Activated naive CD4-positive, alpha-beta T cell treated with anti-CD3 and anti-CD28 coated beads for 36 hours (primary cell): ENCODE data around the gene GUCY2D. TPM values are rescaled to one million over a fixed set of nuclear protein-coding genes. Genes with fewer than 3 reads are reported as not detected.
A peak's percentile ranks its signal among the peaks of the same experiment; 100 is the strongest.

Source experiments
- CTCF ChIA-PET: fragments of 350-600 bp; sonication (Branson Sonifier 250); formaldehyde crosslinking; loops from one replicate; lab custom pipeline; 2021; ENCODE audit warnings: antibody characterized with exemption; lab: Charles Lee
- DNase-seq: peaks from one replicate; pipeline ENCODE4 v3.0.0-alpha.2; 2020
- H3K27ac Mint-ChIP-seq: one replicate; pipeline ENCODE4 v1.8.0; 2021; ENCODE audit warnings: mild to moderate bottlenecking, mixed read lengths
- H3K27me3 Mint-ChIP-seq: one replicate; pipeline ENCODE4 v1.8.0; 2021; ENCODE audit warnings: low read depth, mixed read lengths
- H3K36me3 Mint-ChIP-seq: one replicate; pipeline ENCODE4 v1.8.0; 2021; ENCODE audit warnings: low read depth, mixed read lengths
- H3K4me1 Mint-ChIP-seq: one replicate; pipeline ENCODE4 v1.8.0; 2021; ENCODE audit warnings: low read depth, mixed read lengths
- H3K4me3 Mint-ChIP-seq: one replicate; pipeline ENCODE4 v1.8.0; 2021; ENCODE audit warnings: mild to moderate bottlenecking, moderate library complexity, mixed read lengths
- H3K9me3 Mint-ChIP-seq: one replicate; pipeline ENCODE4 v1.8.0; 2021; ENCODE audit warnings: mixed read lengths
- intact Hi-C: fragments of 100-400 bp; cut with micrococcal nuclease; formaldehyde crosslinking; loops from one replicate; pipeline ENCODE4 v1.15.1; 2023
- total RNA-seq, 2 experiments: library from RNA; stranded (reverse); gene quantifications; one replicate each; pipeline ENCODE4 v1.2.3, GENCODE V29; 2021

Gene GUCY2D
- total RNA-seq, 2 experiments from 2014 or later, result not detected

DNA sequence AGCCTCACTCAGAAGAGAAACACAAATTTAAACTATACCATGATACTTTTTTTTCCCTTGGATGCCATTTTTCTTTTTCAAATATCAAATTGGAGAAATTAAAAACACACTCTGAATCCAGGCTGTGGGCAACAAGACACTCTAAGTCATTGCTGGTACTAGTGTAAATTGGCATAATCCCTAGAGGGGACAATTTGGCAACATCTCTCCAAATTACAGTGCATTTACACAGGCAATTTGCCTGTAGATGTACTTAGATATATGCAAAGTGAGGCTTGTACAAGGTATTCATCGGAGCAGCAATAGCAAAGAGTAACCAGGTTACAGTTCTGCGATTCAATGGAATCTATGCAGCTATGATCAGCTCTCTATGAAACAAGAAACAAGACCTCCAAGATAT, 6.7 kb upstream of the GUCY2D start:
- DNase-seq, result no peak
- H3K9me3 Mint-ChIP-seq, result no peaks in the 10 kb centered on the region
- peaks cover 2% of the 10 kb centered on the region for H3K27me3 Mint-ChIP-seq
- no peak overlapping the region for H3K4me3 Mint-ChIP-seq
- intact Hi-C loops, result no loop called here
- H3K27ac Mint-ChIP-seq, result no peak overlapping the region
- H3K4me1 Mint-ChIP-seq, result peaks cover 6% of the 10 kb centered on the region
- no peaks in the 10 kb centered on the region for H3K36me3 Mint-ChIP-seq
- CTCF ChIA-PET, result interaction anchor here (1.0 to 2.1 kb wide), 2 partner anchors 63 to 79 kb away, joined by 4 to 12 read pairs; partner anchors contain the start of genes CNTROB and TRAPPC1

DNA sequence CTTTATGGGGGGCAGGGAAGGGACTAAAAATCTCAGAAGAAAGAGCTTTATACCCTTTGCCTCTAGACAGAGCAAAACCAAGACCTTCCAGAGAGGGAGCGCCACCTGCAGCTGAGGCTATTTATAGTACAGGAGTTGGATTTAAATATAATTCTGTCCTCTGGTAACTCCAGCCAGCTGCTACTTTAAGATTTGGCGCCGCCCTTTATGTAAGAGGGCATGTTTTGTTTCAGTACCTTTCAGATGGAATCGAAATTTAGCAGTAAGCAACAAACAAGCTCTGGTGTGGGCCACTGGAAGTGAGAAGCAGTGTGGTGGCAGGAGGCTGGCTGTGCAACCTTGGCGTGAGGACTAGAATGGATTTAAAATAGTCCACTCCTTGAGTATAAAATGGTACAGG, 5.2 kb upstream of the GUCY2D start:
- H3K36me3 Mint-ChIP-seq, result no peaks in the 10 kb centered on the region
- peaks cover 13% of the 10 kb centered on the region for H3K27me3 Mint-ChIP-seq
- no peak overlapping the region for H3K4me3 Mint-ChIP-seq
- CTCF ChIA-PET, result interaction anchor here (0.6 to 2.1 kb wide), 10 partner anchors 8 to 253 kb away, joined by 3 to 12 read pairs (median 3); partner anchors contain the start of genes CNTROB and TRAPPC1
- peaks cover 8% of the 10 kb centered on the region for H3K4me1 Mint-ChIP-seq
- no peak overlapping the region for H3K27ac Mint-ChIP-seq
- intact Hi-C loops, result no loop called here
- peak; percentile 74 for DNase-seq
- no peaks in the 10 kb centered on the region for H3K9me3 Mint-ChIP-seq

GRCh38 chr17:8002721-8003593, 542 bp downstream of the GUCY2D start:
- no peak for DNase-seq
- peaks cover 6% of the 10 kb centered on the region for H3K4me1 Mint-ChIP-seq
- H3K4me3 Mint-ChIP-seq, result no peak overlapping the region
- H3K36me3 Mint-ChIP-seq, result no peaks in the 10 kb centered on the region
- H3K9me3 Mint-ChIP-seq, result no peaks in the 10 kb centered on the region
- peaks cover 19% of the 10 kb centered on the region for H3K27me3 Mint-ChIP-seq
- CTCF ChIA-PET, result interaction anchor here (1.3 to 2.1 kb wide), 4 partner anchors 13 to 57 kb away, joined by 3 to 10 read pairs (median 8); no protein-coding TSS in a partner anchor
- H3K27ac Mint-ChIP-seq, result no peak overlapping the region
- intact Hi-C loops, result no loop called here

DNA sequence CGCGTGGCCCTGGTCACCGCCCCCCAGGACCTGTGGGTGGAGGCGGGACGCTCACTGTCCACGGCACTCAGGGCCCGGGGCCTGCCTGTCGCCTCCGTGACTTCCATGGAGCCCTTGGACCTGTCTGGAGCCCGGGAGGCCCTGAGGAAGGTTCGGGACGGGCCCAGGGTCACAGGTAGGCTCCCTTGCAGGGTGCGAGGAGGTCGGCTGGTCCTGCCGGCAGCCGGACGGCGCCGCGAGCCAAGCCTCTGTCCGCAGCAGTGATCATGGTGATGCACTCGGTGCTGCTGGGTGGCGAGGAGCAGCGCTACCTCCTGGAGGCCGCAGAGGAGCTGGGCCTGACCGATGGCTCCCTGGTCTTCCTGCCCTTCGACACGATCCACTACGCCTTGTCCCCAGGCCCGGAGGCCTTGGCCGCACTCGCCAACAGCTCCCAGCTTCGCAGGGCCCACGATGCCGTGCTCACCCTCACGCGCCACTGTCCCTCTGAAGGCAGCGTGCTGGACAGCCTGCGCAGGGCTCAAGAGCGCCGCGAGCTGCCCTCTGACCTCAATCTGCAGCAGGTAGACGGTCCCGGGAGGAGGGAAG, 1.3 kb downstream of the GUCY2D start:
- H3K4me1 Mint-ChIP-seq, result peaks cover 6% of the 10 kb centered on the region
- CTCF ChIA-PET, result interaction anchor here (1.7 kb wide), 1 partner anchor 14 kb away, joined by 7 read pairs; no protein-coding TSS in a partner anchor
- intact Hi-C loops, result no loop called here

DNA sequence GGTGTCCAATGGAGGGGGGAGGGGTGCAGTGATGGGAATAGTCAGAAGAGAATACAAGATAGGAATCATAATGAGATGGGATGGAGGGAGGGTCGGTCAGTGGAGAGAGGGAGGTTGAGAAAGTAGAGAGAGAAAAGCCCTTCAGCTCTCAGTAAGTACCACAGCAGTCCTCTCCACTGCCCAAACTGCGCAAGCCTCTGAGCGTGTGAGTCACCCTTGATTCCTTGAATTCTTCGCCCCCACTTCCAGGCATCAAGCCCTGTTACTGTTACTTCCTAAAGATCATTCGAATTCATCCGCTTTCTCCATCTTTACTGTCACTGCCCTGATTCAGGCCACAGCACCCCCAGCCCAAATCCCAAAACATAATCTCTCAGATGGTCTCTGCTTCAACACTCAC, 2.5 kb downstream of the GUCY2D start:
- Mint-ChIP-seq H3K4me1 (peaks cover 6% of the 10 kb centered on the region), H3K36me3 (no peaks in the 10 kb centered on the region), H3K9me3 (no peaks in the 10 kb centered on the region), H3K27ac (no peak overlapping the region), H3K4me3 (no peak overlapping the region), H3K27me3 (peaks cover 18% of the 10 kb centered on the region)
- DNase-seq, result no peak
- CTCF ChIA-PET, result interaction anchor here (1.7 kb wide), 1 partner anchor 12 kb away, joined by 7 read pairs; no protein-coding TSS in a partner anchor
- intact Hi-C loops, result no loop called here

More for the DNA sequence above, 1.3 kb downstream of the GUCY2D start:
- Mint-ChIP-seq H3K4me3 (no peak overlapping the region), H3K27me3 (peaks cover 19% of the 10 kb centered on the region), H3K27ac (no peak overlapping the region), H3K9me3 (no peaks in the 10 kb centered on the region), H3K36me3 (no peaks in the 10 kb centered on the region)
- DNase-seq, result no peak

DNA sequence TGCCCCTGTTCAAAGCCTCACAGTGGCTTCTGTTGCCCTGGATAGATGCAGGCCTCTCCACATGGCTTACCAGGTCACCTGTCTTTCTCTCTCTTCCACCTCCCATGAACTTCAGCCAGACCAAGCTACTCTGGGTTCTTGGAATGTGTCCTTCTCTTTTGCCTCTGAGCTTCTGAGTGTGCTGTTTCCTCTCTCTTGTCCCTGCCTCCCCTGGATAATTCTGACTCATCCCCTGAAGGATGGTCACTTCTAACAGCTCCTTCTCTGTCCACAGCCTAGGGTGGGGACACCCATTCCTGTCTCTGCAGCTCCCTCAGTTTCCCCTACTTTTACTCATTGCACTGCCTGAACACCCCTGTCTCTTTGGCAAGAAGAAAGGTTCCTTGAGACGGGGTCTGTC, 2.9 kb downstream of the GUCY2D start:
- CTCF ChIA-PET, result interaction anchor here (1.7 kb wide), 1 partner anchor 12 kb away, joined by 7 read pairs; no protein-coding TSS in a partner anchor
- Mint-ChIP-seq H3K27me3 (peaks cover 18% of the 10 kb centered on the region), H3K4me1 (peaks cover 6% of the 10 kb centered on the region), H3K27ac (no peak overlapping the region), H3K36me3 (no peaks in the 10 kb centered on the region), H3K9me3 (no peaks in the 10 kb centered on the region), H3K4me3 (no peak overlapping the region)
- intact Hi-C loops, result no loop called here
- no peak for DNase-seq

GRCh38 chr17:8005967-8006730, 3.7 kb downstream of the GUCY2D start:
- intact Hi-C loops, result no loop called here
- no peaks in the 10 kb centered on the region for H3K36me3 Mint-ChIP-seq
- CTCF ChIA-PET, result no interaction called here
- H3K4me3 Mint-ChIP-seq, result no peak overlapping the region
- DNase-seq, result no peak
- peaks cover 13% of the 10 kb centered on the region for H3K27me3 Mint-ChIP-seq
- H3K9me3 Mint-ChIP-seq, result no peaks in the 10 kb centered on the region
- H3K27ac Mint-ChIP-seq, result no peak overlapping the region
- H3K4me1 Mint-ChIP-seq, result peaks cover 6% of the 10 kb centered on the region

DNA sequence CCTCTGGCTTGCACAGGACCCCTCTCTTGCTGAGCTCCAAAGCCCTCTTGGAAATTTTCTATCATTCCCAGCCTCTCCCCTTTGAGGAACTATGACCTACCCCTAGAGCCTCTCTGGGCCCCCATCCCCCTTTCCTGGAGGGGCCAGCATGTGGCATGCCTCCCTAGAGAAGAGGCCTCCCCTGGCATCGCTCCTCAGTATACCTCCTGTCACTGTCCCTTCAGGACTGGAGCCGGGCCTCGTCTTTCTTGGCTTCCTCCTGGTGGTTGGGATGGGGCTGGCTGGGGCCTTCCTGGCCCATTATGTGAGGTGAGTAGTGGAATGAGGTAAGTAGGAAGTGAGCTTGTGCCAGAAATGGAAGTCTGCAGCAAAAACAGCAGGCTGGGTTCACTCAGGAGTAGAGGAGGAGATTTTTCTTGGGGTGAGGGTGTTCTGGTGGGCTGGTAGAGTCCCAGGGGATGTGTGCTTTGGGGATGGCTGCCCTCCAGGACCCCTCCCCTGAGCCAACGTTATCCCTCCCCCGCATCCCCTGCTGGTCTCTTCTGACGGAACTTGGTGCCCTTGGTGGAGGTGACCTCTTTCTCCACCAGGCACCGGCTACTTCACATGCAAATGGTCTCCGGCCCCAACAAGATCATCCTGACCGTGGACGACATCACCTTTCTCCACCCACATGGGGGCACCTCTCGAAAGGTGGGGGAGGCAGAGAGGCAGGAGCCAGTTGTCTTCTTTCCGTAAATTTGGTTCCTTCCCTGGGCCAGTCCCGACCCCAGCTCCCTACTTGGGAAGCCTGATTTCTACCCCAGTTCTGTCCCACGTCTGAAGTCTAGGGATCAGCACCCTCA, 4.6 kb downstream of the GUCY2D start:
- H3K27ac Mint-ChIP-seq, result no peak overlapping the region
- no peak for DNase-seq
- H3K4me3 Mint-ChIP-seq, result no peak overlapping the region
- H3K36me3 Mint-ChIP-seq, result no peaks in the 10 kb centered on the region
- peaks cover 8% of the 10 kb centered on the region for H3K27me3 Mint-ChIP-seq
- CTCF ChIA-PET, result no interaction called here
- intact Hi-C loops, result no loop called here
- H3K4me1 Mint-ChIP-seq, result peaks cover 3% of the 10 kb centered on the region
- no peaks in the 10 kb centered on the region for H3K9me3 Mint-ChIP-seq

DNA sequence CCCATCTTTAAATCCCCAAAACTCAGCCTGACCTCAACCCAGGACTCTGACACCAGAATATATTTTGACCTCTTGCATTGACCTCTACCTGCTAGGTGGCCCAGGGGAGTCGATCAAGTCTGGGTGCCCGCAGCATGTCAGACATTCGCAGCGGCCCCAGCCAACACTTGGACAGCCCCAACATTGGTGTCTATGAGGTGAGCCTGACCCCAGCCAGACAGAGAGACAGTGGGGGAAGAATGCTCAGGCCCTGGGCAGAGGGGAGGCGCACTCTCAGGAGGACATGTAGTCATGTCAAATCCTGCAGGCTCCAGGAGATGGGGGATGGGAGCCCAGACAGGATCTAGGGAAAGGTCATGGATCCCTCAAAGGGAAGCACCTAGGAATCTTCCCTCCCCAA, 5.4 kb downstream of the GUCY2D start:
- Mint-ChIP-seq H3K4me3 (no peak overlapping the region), H3K9me3 (no peaks in the 10 kb centered on the region), H3K27ac (no peak overlapping the region), H3K27me3 (peaks cover 5% of the 10 kb centered on the region), H3K4me1 (no peaks in the 10 kb centered on the region), H3K36me3 (no peaks in the 10 kb centered on the region)
- intact Hi-C loops, result no loop called here
- CTCF ChIA-PET, result interaction anchor here (1.4 kb wide), 1 partner anchor 17 kb away, joined by 3 read pairs; no protein-coding TSS in a partner anchor
- no peak for DNase-seq

- Mint-ChIP-seq H3K27me3 (no peaks in the 10 kb centered on the region), H3K27ac (no peak overlapping the region), H3K4me3 (no peak overlapping the region), H3K4me1 (peaks cover 4% of the 10 kb centered on the region), H3K36me3 (no peaks in the 10 kb centered on the region), H3K9me3 (no peaks in the 10 kb centered on the region)
- DNase-seq, result no peak
- intact Hi-C loops, result no loop called here
- CTCF ChIA-PET, result no interaction called here
Measured at GRCh38 chr17:8012045-8012580, 9.7 kb downstream of the GUCY2D start.

- Mint-ChIP-seq H3K4me1 (peaks cover 4% of the 10 kb centered on the region), H3K27ac (no peak overlapping the region), H3K36me3 (no peaks in the 10 kb centered on the region), H3K27me3 (peaks cover 2% of the 10 kb centered on the region), H3K4me3 (no peak overlapping the region), H3K9me3 (no peaks in the 10 kb centered on the region)
- no peak for DNase-seq
- CTCF ChIA-PET, result no interaction called here
- intact Hi-C loops, result no loop called here
Measured at GRCh38 chr17:8012996-8013640, 10.7 kb downstream of the GUCY2D start.
